Measurements from ENCODE around the gene SLC27A4. TPM values are rescaled to one million over a fixed set of nuclear protein-coding genes. Genes with fewer than 3 reads are reported as not detected.

The SLC27A4 gene
- total and polyA plus RNA-seq, 9 donors: 4.8 to 22.4 (median 10.8) TPM

DNA sequence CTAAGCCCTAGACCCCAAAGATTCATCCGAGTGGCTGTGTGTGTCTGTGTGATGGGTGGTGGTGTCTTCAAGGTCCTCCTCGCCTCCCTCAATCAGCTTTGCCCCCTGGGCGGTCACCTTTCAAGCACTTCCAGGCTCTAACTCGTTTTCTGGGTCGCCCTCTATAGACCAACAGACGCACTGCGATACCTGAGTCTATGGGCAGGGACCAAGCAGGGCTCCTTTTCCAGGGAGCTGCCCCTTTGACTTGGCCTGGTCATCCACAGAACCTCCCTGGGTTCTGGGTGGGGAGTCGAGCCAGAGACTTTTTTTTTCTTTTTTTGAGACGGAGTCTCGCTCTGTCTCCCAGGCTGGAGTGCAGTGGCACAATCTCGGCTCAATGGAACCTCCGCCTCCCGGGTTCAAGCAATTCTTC, 1.1 kb downstream of the SLC27A4 start:
- DNase-seq: peak in 3 of 5 donors; percentile 41 to 51 (median 45)
- intact Hi-C loops (cut with DNase I): no loop called here
- Histone ChIP-seq H3K9me3 (no peaks in the 10 kb centered on the region), H3K27ac (no peak overlapping the region), H3K4me1 (ENCODE audit: insufficient read depth) (peaks cover 4% of the 10 kb centered on the region), H3K27me3 (no peaks in the 10 kb centered on the region), H3K36me3 (no peaks in the 10 kb centered on the region), H3K4me3 (peak overlapping the region; percentile 60)
- TF ChIP-seq, protein P1, sequence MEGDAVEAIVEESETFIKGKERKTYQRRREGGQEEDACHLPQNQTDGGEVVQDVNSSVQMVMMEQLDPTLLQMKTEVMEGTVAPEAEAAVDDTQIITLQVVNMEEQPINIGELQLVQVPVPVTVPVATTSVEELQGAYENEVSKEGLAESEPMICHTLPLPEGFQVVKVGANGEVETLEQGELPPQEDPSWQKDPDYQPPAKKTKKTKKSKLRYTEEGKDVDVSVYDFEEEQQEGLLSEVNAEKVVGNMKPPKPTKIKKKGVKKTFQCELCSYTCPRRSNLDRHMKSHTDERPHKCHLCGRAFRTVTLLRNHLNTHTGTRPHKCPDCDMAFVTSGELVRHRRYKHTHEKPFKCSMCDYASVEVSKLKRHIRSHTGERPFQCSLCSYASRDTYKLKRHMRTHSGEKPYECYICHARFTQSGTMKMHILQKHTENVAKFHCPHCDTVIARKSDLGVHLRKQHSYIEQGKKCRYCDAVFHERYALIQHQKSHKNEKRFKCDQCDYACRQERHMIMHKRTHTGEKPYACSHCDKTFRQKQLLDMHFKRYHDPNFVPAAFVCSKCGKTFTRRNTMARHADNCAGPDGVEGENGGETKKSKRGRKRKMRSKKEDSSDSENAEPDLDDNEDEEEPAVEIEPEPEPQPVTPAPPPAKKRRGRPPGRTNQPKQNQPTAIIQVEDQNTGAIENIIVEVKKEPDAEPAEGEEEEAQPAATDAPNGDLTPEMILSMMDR (IDR thresholded peaks at IDR 0.05): peak in 2 of 3 donors; percentile 39 to 40
- no peak for TF ChIP-seq EP300 (IDR thresholded peaks at IDR 0.05)
- WGBS, 3 donors: 10 to 32% (median 31%) methylated on average over 10 to 13 of the region's 13 CpGs

DNA sequence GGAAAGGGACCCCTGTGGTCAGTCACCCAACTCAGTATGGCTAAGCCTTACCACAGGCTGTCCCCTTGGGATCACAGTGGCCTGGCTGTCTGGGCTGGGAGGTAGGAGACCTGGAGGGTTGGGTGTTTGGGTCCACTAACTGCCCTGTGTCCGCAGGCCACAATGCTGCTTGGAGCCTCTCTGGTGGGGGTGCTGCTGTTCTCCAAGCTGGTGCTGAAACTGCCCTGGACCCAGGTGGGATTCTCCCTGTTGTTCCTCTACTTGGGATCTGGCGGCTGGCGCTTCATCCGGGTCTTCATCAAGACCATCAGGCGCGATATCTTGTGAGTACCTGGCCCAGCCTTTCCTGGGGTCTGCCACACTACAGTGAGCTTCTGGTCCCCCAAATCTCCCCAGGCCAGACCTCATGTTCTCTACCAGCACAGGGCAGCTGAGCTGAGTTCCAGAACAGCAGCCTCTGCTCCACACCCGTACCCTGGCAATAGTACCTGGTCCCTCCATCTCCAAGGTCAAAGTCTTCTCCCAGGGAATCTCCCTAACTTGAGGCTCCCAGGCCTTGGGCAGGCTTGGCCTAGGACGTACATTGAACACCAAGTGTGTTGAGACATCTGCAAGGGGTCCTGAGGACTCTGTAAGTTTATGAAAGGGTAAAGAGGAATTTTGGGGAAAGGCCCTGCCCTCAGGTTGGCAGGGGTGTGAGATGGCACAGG, 2.8 kb downstream of the SLC27A4 start:
- no peak for TF ChIP-seq POLR2A (IDR thresholded peaks at IDR 0.05)
- no peak for TF ChIP-seq EP300 (IDR thresholded peaks at IDR 0.05)
- TF ChIP-seq, protein P1 (IDR thresholded peaks at IDR 0.05): no peak
- no peak overlapping the region for H3K4me3 ChIP-seq
- no peaks in the 10 kb centered on the region for H3K27me3 ChIP-seq
- no peak for DNase-seq
- WGBS, 3 donors: 82 to 95% (median 89%) methylated on average over 8 of the region's 8 CpGs
- no peak overlapping the region for H3K27ac ChIP-seq
- no peaks in the 10 kb centered on the region for H3K9me3 ChIP-seq
- intact Hi-C loops (cut with DNase I): no loop called here
- H3K36me3 ChIP-seq: no peaks in the 10 kb centered on the region
- H3K4me1 ChIP-seq (ENCODE audit: insufficient read depth): peaks cover 4% of the 10 kb centered on the region

DNA sequence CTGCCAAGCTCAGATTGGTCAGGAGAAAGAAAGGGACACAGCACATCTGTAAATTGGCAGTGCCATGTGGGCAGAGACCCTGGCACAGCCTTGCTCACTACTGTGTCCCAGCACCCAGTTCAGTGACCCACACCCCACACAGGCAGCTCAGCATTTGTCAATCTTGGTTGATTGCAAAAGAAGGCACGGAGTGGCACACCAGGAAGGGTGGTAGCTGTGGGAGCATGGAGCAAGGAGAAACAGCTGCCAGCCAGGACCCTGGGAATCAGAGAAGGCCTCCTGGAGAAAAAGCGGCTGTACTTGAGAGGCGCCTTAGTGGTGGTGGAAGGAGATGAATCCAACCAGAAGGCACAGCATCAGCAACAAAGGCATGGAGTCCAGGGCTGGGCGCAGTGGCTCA, 3.5 kb downstream of the SLC27A4 start:
- peaks cover 4% of the 10 kb centered on the region for H3K4me1 ChIP-seq (ENCODE audit: insufficient read depth)
- no peak for DNase-seq
- H3K9me3 ChIP-seq: no peaks in the 10 kb centered on the region
- H3K27ac ChIP-seq: no peak overlapping the region
- H3K36me3 ChIP-seq: no peaks in the 10 kb centered on the region
- WGBS, 3 donors: 96 to 99% (median 97%) methylated on average over 4 of the region's 4 CpGs
- H3K4me3 ChIP-seq: no peak overlapping the region
- intact Hi-C loops (cut with DNase I): no loop called here
- no peak for TF ChIP-seq EP300 (IDR thresholded peaks at IDR 0.05)
- TF ChIP-seq, protein P1 (IDR thresholded peaks at IDR 0.05): no peak
- TF ChIP-seq POLR2A (IDR thresholded peaks at IDR 0.05): no peak
- H3K27me3 ChIP-seq: no peaks in the 10 kb centered on the region

GRCh38 chr9:128344931-128345605, 4.7 kb downstream of the SLC27A4 start:
- TF ChIP-seq, protein P1 (IDR thresholded peaks at IDR 0.05): no peak
- TF ChIP-seq POLR2A (IDR thresholded peaks at IDR 0.05) (no peak), EP300 (IDR thresholded peaks at IDR 0.05) (no peak)
- Histone ChIP-seq H3K27ac (no peak overlapping the region), H3K4me3 (no peak overlapping the region), H3K9me3 (no peaks in the 10 kb centered on the region), H3K4me1 (ENCODE audit: insufficient read depth) (peaks cover 4% of the 10 kb centered on the region), H3K36me3 (no peaks in the 10 kb centered on the region), H3K27me3 (no peaks in the 10 kb centered on the region)
- DNase-seq: no peak
- intact Hi-C loops (cut with DNase I): no loop called here
- WGBS, 3 donors: 91 to 95% (median 92%) methylated on average over 27 to 28 of the region's 28 CpGs

Measured in ovary (tissue), 9 donors.